Fibroblast of pulmonary artery (primary cell): ENCODE results near the gene PROSER1.

Experiments used
- DNase-seq: peaks from one replicate; pipeline ENCODE4 v3.0.0-alpha.2; 2010; ENCODE audit warnings: low read depth
- H3K4me3 ChIP-seq: replicated peaks from 2 replicates; pipeline ENCODE4 v1.5.1; 2011; ENCODE audit warnings: low read depth, mild to moderate bottlenecking, control low read depth, low read length, moderate library complexity
- TF ChIP-seq, protein P1 (sequence below): IDR thresholded peaks from 2 replicates; pipeline ENCODE4 v1.5.1; 2011; ENCODE audit warnings: mild to moderate bottlenecking, control low read depth, low read length, inconsistent platforms; ENCODE audit errors: missing control alignments

Gene PROSER1

DNA sequence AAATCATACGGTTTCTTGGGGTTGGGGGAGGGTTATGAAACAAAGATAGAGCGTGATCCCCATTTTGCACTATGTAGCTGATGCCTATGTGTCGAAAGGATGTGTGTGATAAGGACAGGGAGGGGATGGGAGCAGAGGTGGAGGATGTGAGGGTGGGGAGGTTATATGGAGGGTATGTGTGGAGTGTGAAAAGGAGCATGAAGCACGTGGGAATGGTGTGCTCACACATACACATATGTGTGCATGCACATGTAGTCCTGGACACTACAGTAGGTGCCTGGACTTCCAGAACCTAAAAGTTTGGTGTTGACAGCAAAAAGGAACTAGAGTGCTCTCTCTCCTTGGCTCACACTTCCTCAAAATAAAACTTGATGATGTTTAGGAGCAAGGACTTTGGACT, 72.6 kb downstream of the PROSER1 start:
- DNase-seq = no peak
- H3K4me3 ChIP-seq = no peak overlapping the region
- TF ChIP-seq, protein P1, sequence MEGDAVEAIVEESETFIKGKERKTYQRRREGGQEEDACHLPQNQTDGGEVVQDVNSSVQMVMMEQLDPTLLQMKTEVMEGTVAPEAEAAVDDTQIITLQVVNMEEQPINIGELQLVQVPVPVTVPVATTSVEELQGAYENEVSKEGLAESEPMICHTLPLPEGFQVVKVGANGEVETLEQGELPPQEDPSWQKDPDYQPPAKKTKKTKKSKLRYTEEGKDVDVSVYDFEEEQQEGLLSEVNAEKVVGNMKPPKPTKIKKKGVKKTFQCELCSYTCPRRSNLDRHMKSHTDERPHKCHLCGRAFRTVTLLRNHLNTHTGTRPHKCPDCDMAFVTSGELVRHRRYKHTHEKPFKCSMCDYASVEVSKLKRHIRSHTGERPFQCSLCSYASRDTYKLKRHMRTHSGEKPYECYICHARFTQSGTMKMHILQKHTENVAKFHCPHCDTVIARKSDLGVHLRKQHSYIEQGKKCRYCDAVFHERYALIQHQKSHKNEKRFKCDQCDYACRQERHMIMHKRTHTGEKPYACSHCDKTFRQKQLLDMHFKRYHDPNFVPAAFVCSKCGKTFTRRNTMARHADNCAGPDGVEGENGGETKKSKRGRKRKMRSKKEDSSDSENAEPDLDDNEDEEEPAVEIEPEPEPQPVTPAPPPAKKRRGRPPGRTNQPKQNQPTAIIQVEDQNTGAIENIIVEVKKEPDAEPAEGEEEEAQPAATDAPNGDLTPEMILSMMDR = no peak

DNA sequence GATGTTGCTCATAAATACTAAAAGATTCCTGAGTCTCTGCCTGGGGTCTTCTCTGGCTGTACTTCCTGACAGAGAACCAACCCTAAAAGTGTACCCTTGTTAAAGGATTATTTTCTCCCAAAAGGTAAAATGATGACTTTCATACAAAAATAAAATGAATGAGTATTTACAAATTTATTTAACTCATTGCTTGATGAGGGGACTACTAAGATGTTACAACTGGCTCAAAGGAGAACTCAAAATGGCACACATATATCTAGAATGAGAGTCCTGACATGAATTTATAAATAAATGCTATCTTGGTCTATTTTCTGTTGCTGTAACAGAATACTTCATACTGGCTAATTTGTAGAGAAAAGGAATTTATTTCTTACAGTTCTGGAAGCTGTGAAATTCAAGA, 77.7 kb downstream of the PROSER1 start:
- TF ChIP-seq, protein P1 = no peak
- no peak for DNase-seq
- no peak overlapping the region for H3K4me3 ChIP-seq
